Measurements from ENCODE around the gene CACNA1H. TPM values are rescaled to one million over a fixed set of nuclear protein-coding genes. Genes with fewer than 3 reads are reported as not detected.
"Not testable (repeated sequence)": the region's sequence is repeated elsewhere in the genome, so short reads cannot be mapped to it uniquely, and the experiment has no call there.

Gene CACNA1H
- polyA plus RNA-seq, 4 donors: 17.1 to 31.1 (median 18.5) TPM

GRCh38 chr16:1241081-1241480 lies 88.2 kb downstream of the CACNA1H start:
- not testable (repeated sequence) for DNase-seq (ENCODE audit: low read depth in 4 of 4, low spot score in 3 of 4)

- not testable (repeated sequence) for DNase-seq (ENCODE audit: low read depth in 4 of 4, low spot score in 3 of 4)
Measured at GRCh38 chr16:1243363-1243762, 90.5 kb downstream of the CACNA1H start.

DNA sequence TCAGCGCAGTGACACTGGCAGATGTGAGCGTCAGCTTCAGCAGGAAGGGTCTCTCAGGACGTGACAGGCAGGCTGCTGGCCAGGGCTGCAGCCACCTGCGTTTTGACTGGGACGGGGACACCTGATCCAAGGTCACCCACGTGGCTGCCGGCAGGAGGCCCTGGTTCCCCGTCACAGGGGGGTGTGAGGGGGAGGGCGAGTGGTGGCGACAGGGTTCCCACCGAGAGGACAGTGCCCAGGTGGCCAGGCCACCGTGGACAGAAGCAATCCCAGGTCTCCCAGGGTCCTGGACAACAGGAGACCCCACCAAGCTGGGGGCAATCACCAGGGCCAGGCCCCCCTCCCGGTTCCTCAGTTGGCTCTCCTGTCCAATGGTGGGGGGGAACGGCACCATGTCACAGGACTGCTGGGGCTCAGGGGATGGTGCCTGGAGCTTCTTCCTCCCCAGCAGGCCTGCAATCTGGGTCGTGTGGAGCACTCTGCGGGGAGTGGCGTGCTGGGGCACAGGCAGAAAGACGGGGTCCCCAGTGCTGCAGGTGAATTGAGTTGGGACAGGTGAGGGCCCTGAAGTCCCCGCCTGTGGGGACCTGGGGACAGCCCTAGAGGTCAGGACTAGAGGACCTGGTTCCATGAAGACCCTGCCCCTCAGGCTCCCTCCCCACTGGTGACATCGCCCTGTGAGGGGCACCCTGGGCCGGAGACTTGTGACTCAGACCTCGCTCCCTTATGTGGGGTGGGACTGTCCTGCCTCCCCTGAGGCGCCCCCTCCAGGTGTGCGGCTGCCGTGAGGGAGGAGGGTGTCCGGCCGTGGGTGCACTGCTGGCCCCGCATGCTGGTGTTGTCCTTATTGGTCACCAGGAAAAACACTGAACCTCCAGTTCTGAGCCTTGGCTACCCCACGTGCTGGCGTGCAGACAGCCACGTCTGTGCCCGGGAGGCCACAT lies 91.3 kb downstream of the CACNA1H start:
- DNase-seq (ENCODE audit: low read depth in 4 of 4, low spot score in 3 of 4): not testable (repeated sequence)

DNA sequence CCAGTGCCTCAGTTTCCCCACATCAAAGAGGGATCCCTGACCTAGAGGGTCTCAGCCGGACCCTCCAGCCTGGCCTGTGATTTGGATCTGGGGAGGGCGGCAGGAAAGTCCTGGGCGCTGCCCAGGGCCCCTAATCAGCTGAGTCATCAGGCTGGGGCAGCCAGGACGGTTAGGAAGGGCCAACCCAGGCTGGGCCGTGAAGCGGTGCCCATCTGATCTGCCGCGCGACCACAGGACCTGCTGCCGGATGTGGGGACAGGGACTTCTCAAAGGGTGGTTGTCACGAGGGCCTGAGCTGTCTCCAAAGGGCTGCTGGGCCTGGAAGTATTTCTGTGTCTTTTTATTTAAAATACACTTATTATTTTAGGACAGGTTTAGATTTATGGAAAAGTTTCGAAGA lies 92.0 kb downstream of the CACNA1H start:
- no peak for DNase-seq (ENCODE audit: low read depth in 4 of 4, low spot score in 3 of 4)

DNA sequence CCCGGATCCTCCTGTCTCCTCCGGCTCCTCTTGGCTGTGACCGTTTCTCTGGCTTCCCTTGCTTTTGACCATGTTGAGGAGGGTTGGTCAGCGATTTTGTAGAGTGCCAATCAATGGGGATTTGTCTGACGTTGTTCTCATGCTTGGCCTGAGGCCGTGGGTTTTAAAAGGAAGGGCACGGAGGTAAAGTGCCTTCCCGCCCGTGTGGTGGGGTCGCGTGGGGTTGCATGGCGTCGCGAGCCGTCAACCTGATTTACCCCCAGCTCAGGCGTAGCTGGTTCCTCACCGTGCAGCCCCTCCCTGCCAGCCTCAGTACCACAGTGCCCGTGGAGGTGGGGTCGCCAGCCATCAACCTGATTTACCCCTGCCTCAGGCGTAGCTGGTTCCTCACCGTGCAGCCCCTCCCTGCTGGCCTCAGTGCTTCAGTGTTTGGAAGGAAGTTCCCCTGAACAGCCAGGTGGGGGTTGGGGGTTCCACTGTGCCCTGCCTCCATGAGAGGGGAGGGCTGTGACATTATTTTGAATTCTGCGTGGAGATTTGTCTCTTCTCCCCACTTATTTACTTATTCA lies 92.6 kb downstream of the CACNA1H start:
- DNase-seq (ENCODE audit: low read depth in 4 of 4, low spot score in 3 of 4): no peak

- not testable (repeated sequence) for DNase-seq (ENCODE audit: low read depth in 4 of 4, low spot score in 3 of 4)
Measured at GRCh38 chr16:1247903-1248537, 95.1 kb downstream of the CACNA1H start.

- DNase-seq (ENCODE audit: low read depth in 4 of 4, low spot score in 3 of 4): not testable (repeated sequence)
Measured at GRCh38 chr16:1249031-1249755, 96.3 kb downstream of the CACNA1H start.

- DNase-seq (ENCODE audit: low read depth in 4 of 4, low spot score in 3 of 4): not testable (repeated sequence)
Measured at GRCh38 chr16:1253701-1254364, 100.9 kb downstream of the CACNA1H start.

DNA sequence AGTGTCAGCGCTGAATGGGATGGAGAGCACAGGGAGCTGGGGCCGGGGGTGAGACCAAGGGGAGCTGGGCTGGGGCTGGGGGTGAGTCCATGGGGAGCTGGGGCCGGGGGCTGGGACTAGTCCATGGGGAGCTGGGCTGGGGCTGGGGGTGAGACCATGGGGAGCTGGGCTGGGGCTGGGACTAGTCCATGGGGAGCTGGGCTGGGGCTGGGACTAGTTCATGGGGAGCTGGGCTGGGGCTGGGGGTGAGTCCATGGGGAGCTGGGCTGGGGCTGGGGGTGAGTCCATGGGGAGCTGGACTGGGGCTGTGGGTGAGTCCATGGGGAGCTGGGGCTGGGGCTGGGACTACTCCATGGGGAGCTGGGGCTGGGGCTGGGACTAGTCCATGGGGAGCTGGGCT lies 101.9 kb downstream of the CACNA1H start:
- DNase-seq (ENCODE audit: low read depth in 4 of 4, low spot score in 3 of 4): not testable (repeated sequence)

GRCh38 chr16:1255276-1256122 lies 102.6 kb downstream of the CACNA1H start, which contains the start of gene TPSD1:
Gene TPSD1 (plus strand): TSS chr16:1256069. CDS start chr16:1256281, 212 bp downstream.
- DNase-seq (ENCODE audit: low read depth in 4 of 4, low spot score in 3 of 4): not testable (repeated sequence)

DNA sequence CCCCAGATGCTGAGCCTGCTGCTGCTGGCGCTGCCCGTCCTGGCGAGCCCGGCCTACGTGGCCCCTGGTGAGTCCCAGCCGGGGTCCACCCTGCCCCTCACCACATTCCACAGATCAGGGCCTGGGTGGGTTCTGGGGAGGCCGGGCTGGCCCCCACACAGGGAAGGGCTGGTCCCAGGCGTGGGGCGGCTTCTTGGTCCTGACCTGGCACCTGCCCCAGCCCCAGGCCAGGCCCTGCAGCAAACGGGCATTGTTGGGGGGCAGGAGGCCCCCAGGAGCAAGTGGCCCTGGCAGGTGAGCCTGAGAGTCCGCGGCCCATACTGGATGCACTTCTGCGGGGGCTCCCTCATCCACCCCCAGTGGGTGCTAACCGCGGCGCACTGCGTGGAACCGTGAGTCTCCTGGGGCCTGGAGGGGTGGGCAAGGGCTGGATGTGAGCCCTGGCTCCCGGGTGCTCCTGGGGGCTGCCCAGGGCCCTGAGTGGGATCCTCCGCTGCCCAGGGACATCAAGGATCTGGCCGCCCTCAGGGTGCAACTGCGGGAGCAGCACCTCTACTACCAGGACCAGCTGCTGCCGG lies 103.5 kb downstream of the CACNA1H start:
- not testable (repeated sequence) for DNase-seq (ENCODE audit: low read depth in 4 of 4, low spot score in 3 of 4)

GRCh38 chr16:1256874-1257322 lies 104.0 kb downstream of the CACNA1H start:
- no peak for DNase-seq (ENCODE audit: low read depth in 4 of 4, low spot score in 3 of 4)

GRCh38 chr16:1257561-1258224 lies 104.8 kb downstream of the CACNA1H start:
- DNase-seq (ENCODE audit: low read depth in 4 of 4, low spot score in 3 of 4): no peak

DNA sequence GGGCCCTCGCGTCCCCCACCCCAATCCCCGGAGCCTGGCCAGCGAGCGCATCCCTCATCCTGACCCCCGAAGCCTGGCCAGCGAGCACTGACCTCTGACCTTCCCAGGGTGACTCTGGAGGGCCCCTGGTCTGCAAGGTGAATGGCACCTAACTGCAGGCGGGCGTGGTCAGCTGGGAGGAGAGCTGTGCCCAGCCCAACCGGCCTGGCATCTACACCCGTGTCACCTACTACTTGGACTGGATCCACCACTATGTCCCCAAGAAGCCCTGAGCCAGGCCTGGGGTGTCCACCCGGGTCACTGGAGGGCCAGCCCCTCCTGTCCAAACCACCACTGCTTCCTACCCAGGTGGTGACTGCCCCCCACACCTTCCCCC lies 105.3 kb downstream of the CACNA1H start:
- DNase-seq (ENCODE audit: low read depth in 4 of 4, low spot score in 3 of 4): no peak

GRCh38 chr16:1258906-1259759 lies 106.2 kb downstream of the CACNA1H start:
- no peak for DNase-seq (ENCODE audit: low read depth in 4 of 4, low spot score in 3 of 4)

DNA sequence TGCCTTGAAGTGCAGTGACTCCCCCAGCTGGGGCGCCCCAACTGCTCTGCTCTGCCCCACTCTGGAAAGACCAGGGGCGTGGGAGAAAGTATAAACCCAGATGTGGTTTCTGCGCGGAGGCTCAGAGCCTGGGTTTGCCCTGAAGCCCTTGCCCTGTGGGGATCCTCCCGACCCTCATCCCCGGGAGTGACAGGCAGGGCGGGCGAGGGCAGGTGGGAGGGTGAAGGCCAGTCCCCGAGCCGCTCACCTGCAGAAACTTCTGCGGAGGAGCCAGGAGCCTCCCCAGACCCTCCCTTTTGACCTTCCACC lies 106.8 kb downstream of the CACNA1H start:
- no peak for DNase-seq (ENCODE audit: low read depth in 4 of 4, low spot score in 3 of 4)

DNA sequence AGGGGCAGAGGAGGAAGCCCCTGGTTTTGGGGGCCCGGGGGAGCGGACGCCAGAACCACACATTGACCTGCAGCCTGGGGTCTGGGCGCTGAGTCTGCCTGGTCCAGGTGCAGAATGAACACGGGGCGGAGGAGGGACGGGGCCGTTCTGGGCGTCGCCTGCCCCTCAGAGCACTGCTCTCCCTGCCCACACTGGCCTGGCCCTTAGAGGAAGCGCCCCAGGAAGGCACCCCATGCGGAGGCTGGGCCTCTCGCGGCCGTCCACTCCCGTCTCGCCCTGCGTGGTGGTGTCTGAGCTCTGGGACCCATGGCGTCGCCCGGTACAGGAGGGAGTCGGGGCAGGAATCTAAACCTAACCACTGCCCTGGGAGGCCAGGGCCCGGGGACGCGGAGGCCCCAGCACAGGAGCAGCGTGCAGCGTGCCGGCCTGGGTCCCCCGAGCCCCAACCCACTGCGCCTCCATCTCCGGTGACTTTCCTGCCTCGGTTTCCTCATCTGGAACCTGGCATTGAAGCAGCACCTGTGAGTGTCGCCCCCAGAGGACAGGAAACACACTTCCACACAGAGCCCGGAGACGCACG lies 107.3 kb downstream of the CACNA1H start:
- no peak for DNase-seq (ENCODE audit: low read depth in 4 of 4, low spot score in 3 of 4)
